Measurements from ENCODE around the gene TMEM62.
"Not testable (repeated sequence)": the region's sequence is repeated elsewhere in the genome, so short reads cannot be mapped to it uniquely, and the experiment has no call there.

Gene TMEM62

GRCh38 chr15:43184407-43185124 lies 51.2 kb downstream of the TMEM62 start:
- DNase-seq, result no peak

GRCh38 chr15:43185157-43186002 lies 52.0 kb downstream of the TMEM62 start, which contains the start of gene CCNDBP1:
TSS of gene CCNDBP1 (plus strand) at chr15:43185403. CDS start at chr15:43185499, 96 bp downstream.
- DNase-seq, result peak; percentile 93

GRCh38 chr15:43186003-43186353 lies 52.6 kb downstream of the TMEM62 start:
- no peak for DNase-seq

- DNase-seq, result peak; percentile 68
Observed at GRCh38 chr15:43187544-43188155, 54.3 kb downstream of the TMEM62 start.

GRCh38 chr15:43189296-43189695 lies 55.9 kb downstream of the TMEM62 start:
- DNase-seq, result no peak

- no peak for DNase-seq
Observed at GRCh38 chr15:43190178-43190577, 56.8 kb downstream of the TMEM62 start.

- DNase-seq, result no peak
Observed at GRCh38 chr15:43193710-43194109, 60.3 kb downstream of the TMEM62 start.

- DNase-seq, result no peak
Observed at GRCh38 chr15:43194795-43195194, 61.4 kb downstream of the TMEM62 start.

GRCh38 chr15:43196760-43197548 lies 63.6 kb downstream of the TMEM62 start:
- DNase-seq, result no peak

GRCh38 chr15:43197773-43198172 lies 64.4 kb downstream of the TMEM62 start:
- DNase-seq, result not testable (repeated sequence)

GRCh38 chr15:43198556-43198955 lies 65.2 kb downstream of the TMEM62 start:
- not testable (repeated sequence) for DNase-seq

- DNase-seq, result no peak
Observed at GRCh38 chr15:43198992-43199391, 65.6 kb downstream of the TMEM62 start.

GRCh38 chr15:43199945-43200488 lies 66.6 kb downstream of the TMEM62 start:
- no peak for DNase-seq

- DNase-seq, result peak; percentile 48
Observed at GRCh38 chr15:43204016-43204901, 70.9 kb downstream of the TMEM62 start.

GRCh38 chr15:43206054-43206453 lies 72.7 kb downstream of the TMEM62 start:
- no peak for DNase-seq

- no peak for DNase-seq
Observed at GRCh38 chr15:43207024-43207423, 73.6 kb downstream of the TMEM62 start.

GRCh38 chr15:43208052-43209002 lies 74.9 kb downstream of the TMEM62 start:
- no peak for DNase-seq

- no peak for DNase-seq
Observed at GRCh38 chr15:43209059-43209824, 75.9 kb downstream of the TMEM62 start.

GRCh38 chr15:43210172-43210745 lies 76.9 kb downstream of the TMEM62 start:
- DNase-seq, result no peak

All from CD4-positive, alpha-beta T cell treated with Interleukin-10 for 1 hour (primary cell).